ENCODE measurements around the gene CACNG7. TPM values are rescaled to one million over a fixed set of nuclear protein-coding genes. Genes with fewer than 3 reads are reported as not detected.

The CACNG7 gene
- polyA plus RNA-seq, 3 donors: not detected

- no peak overlapping the region for H3K27ac ChIP-seq (ENCODE audit: low read depth, low read length)
- 57 to 79% (median 77%) methylated on average over 7 of the region's 7 CpGs for WGBS, 3 donors
Measured at GRCh38 chr19:53966931-53967330, 57.9 kb downstream of the CACNG7 start.

- 74 to 94% (median 89%) methylated on average over 6 of the region's 6 CpGs for WGBS, 3 donors
- H3K27ac ChIP-seq (ENCODE audit: low read depth, low read length): no peak overlapping the region
Measured at GRCh38 chr19:53969366-53969765, 60.3 kb downstream of the CACNG7 start.

GRCh38 chr19:53971673-53972072 lies 62.6 kb downstream of the CACNG7 start:
- 41 to 52% (median 52%) methylated on average over 10 of the region's 10 CpGs for WGBS, 3 donors
- H3K27ac ChIP-seq (ENCODE audit: low read depth, low read length): no peak overlapping the region

DNA sequence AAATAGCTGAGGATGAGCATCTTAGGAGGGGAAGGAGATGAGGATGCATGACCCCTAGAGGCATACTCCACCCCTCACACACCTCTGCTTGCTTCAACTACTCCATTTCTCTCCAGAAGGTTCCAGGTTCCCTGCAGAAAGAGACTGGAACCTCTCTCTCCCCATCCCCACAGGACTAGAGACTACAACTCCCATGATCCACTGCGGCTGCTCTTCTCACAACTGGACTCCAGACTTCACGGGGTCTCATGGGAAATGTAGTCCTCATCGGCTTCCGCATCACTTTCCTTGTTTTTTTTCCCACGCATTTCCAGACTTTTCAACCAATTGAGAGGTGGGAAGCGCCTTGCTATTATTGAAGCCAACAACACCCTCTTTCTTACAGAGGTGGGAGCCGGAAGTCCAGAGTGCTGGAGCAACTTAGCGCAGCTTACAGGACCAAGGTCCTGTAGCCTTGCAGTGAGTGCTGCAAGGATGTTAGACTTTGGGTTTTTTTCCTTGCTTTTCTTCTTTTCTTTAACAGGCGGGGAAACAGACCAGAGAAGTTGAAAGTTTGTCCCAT lies 68.4 kb downstream of the CACNG7 start:
- 2 to 3% (median 2%) methylated on average over 9 of the region's 9 CpGs for WGBS, 3 donors
- no peak overlapping the region for H3K27ac ChIP-seq (ENCODE audit: low read depth, low read length)

GRCh38 chr19:53977991-53978731 lies 69.1 kb downstream of the CACNG7 start:
- H3K27ac ChIP-seq (ENCODE audit: low read depth, low read length): no peak overlapping the region
- 3 to 7% (median 3%) methylated on average over 52 to 54 of the region's 54 CpGs for WGBS, 3 donors

- no peak overlapping the region for H3K27ac ChIP-seq (ENCODE audit: low read depth, low read length)
- WGBS, 3 donors: 3 to 7% (median 5%) methylated on average over 14 to 19 of the region's 19 CpGs
Measured at GRCh38 chr19:53978975-53979801, 70.1 kb downstream of the CACNG7 start.

DNA sequence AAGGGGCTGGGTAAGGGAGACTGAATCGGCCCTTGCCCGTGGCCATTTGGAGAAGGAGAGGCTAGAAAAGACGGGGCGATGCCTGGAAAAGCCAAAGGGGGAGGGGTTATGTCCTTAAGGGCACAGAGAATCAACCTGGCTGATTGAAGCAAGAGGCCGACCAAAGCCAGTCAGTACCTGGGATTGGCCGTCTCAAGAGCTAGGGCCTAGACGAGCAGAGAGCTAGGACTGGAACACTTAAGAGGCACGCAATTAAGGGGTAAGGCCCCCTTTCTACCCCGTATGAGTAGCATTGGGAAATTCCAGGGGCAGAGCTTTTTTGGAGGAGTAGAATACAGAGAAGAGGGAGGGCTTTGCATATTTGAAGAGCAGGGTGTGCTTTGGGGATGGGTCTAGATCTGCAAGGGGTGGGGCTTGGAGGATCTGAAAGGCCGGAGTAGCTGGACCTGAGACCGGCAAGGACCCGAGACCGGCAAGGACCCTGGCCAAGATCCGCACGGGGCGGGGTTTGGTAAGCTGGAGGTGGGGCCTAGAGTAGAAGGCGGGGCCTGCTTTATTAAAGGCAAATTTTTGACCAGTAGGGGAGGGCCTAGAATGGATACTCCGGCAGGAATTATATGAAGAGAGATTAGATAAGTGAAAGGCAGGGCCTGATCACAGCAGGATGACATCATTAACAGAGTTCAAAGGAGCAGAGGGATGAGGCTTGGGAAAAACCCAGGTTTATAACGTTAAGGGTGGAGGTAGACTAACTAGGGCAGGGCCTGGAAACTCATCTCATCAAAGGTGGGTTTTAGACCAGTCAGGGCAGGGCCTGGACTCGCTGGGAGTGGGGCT lies 71.7 kb downstream of the CACNG7 start:
- 15 to 41% (median 36%) methylated on average over 20 of the region's 20 CpGs for WGBS, 3 donors
- H3K27ac ChIP-seq (ENCODE audit: low read depth, low read length): no peak overlapping the region

- no peak overlapping the region for H3K27ac ChIP-seq (ENCODE audit: low read depth, low read length)
- 60 to 83% (median 67%) methylated on average over 13 of the region's 13 CpGs for WGBS, 3 donors
Measured at GRCh38 chr19:53981376-53981951, 72.4 kb downstream of the CACNG7 start.

DNA sequence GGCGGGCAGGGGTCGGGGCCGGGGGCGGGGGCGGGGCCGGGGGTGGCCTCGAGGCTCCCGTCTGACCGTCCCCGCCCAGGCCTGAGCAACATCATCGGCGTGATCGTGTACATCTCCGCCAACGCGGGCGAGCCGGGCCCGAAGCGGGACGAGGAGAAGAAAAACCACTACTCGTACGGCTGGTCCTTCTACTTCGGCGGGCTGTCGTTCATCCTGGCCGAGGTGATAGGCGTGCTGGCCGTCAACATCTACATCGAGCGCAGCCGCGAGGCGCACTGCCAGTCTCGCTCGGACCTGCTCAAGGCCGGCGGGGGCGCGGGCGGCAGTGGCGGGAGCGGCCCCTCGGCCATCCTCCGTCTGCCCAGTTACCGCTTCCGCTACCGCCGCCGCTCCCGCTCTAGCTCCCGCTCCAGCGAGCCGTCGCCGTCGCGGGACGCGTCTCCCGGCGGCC lies 72.9 kb downstream of the CACNG7 start:
- no peak overlapping the region for H3K27ac ChIP-seq (ENCODE audit: low read depth, low read length)
- WGBS, 3 donors: 0 to 9% (median 6%) methylated on average over 53 to 62 of the region's 62 CpGs

- H3K27ac ChIP-seq (ENCODE audit: low read depth, low read length): no peak overlapping the region
- WGBS, 3 donors: 1% methylated on average over 23 to 56 of the region's 61 CpGs
Measured at GRCh38 chr19:53982611-53983010, 73.5 kb downstream of the CACNG7 start.

GRCh38 chr19:53983457-53984289 lies 74.6 kb downstream of the CACNG7 start:
- H3K27ac ChIP-seq (ENCODE audit: low read depth, low read length): no peak overlapping the region
- WGBS, 3 donors: 76 to 84% (median 82%) methylated on average over 24 of the region's 24 CpGs

DNA sequence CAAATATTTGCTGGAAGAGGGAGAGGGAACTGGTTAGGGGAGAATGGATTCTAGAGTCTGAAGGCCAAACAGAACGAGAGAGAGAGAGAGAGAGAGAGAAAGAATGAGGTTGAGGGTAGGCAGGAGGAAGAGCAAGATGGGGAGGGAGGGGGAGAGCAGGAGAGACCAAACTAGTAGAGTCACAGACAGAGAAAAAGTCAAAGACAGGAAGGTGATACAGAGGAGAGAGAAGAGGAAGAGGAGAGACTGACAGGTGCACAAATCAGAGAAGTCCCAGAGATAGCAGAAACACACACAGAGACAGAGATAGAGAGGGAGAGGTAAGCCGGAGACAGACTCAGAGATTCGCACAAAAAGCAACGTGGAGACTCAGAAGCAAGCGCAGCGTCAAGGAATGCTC lies 76.8 kb downstream of the CACNG7 start:
- H3K27ac ChIP-seq (ENCODE audit: low read depth, low read length): no peak overlapping the region
- WGBS, 3 donors: 59 to 87% (median 82%) methylated on average over 6 of the region's 6 CpGs

GRCh38 chr19:53988981-53989380 lies 79.9 kb downstream of the CACNG7 start:
- 83 to 90% (median 89%) methylated on average over 6 of the region's 6 CpGs for WGBS, 3 donors
- H3K27ac ChIP-seq (ENCODE audit: low read depth, low read length): no peak overlapping the region

- WGBS, 3 donors: 56 to 64% (median 56%) methylated on average over 22 of the region's 22 CpGs
- H3K27ac ChIP-seq (ENCODE audit: low read depth, low read length): no peak overlapping the region
Measured at GRCh38 chr19:53989600-53990533, 80.8 kb downstream of the CACNG7 start.

DNA sequence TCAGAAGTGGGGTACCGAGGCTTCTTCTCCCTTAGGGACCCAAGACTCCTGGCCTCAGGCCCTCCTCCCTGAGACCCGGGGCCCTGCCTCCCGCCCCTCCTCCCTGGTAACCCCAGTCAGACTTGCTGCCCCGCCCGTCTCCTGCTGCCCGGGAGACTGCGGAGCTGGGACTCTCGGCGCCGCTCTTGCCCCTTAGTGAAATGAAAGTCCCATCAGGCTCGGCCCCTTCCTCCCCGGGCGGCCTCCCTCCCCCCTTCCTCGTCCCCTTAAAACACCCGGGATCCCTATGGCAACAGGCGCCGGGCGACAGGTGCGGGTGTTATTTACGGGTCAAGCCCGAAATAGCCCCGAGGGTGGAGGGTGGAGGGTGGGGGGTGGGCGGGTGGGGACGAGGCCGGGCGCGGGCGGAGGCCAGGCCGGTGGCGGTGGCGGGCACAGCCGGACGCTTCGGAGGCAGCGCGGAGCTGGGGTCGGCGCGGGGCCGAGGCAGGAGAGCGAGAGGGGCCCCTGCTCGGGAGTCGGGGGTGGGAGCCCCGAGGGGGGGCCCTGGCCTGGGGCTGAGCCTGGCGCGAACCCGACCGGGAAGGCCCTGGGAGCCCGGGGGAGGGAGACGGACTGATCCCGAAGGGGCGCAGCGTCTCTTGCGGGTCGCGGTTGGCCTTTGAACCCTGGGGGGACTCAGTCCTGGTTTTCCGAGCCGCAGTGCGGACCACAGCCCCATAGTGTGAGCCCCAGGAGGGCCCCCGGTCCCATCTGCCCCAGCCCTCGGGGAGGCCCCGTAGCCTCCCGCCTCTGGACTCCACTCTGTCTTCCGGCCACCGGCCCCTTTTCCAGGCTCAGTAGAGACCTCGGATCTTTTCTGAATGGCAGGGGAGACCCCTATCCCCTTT lies 82.4 kb downstream of the CACNG7 start, which contains the start of gene CACNG6:
TSS of gene CACNG6 (plus strand) at position 414 of the 890 bp plus-strand sequence. CDS start 1,241 bp downstream, outside the sequence.
- no peak within 1 kb of the TSS for H3K27ac ChIP-seq (ENCODE audit: low read depth, low read length)
- WGBS, 3 donors: 6 to 7% (median 6%) methylated on average over 51 to 66 of the region's 66 CpGs
